Smooth muscle cell (in vitro differentiated cells): ENCODE measurements around the gene BEST1. TPM values are rescaled to one million over a fixed set of nuclear protein-coding genes. Genes with fewer than 3 reads are reported as not detected.

ENCODE experiments used
- DNase-seq: peaks from one replicate; lab custom pipeline; 2025; ENCODE audit not compliant: unreplicated experiment; lab: John Stamatoyannopoulos, UW
- H2AFZ ChIP-seq: fragments of 200-600 bp; sonication (generic); 2 replicates; pipeline ENCODE4 v1.6.0; 2016; ENCODE audit warnings: antibody characterized with exemption, low read depth, mild to moderate bottlenecking
- H3F3A ChIP-seq: fragments of 200-600 bp; sonication (generic); 2 replicates; pipeline ENCODE4 v1.6.0; 2017; ENCODE audit warnings: antibody characterized with exemption, low read depth
- H3K27ac ChIP-seq: fragments of 200-600 bp; sonication (generic); 2 replicates; pipeline ENCODE4 v1.5.1; 2016; ENCODE audit warnings: low read depth, mild to moderate bottlenecking
- H3K27me3 ChIP-seq: fragments of 200-600 bp; sonication (generic); 2 replicates; pipeline ENCODE4 v1.6.1; 2016; ENCODE audit warnings: low read depth, mild to moderate bottlenecking
- H3K36me3 ChIP-seq: fragments of 200-600 bp; sonication (generic); 2 replicates; pipeline ENCODE4 v1.5.1; 2016; ENCODE audit warnings: low read depth
- H3K4me1 ChIP-seq: fragments of 200-600 bp; sonication (generic); 2 replicates; pipeline ENCODE4 v1.5.1; 2016; ENCODE audit warnings: low read depth
- H3K4me2 ChIP-seq: fragments of 200-600 bp; sonication (generic); 2 replicates; pipeline ENCODE4 v1.6.0; 2016; ENCODE audit warnings: mild to moderate bottlenecking
- H3K4me3 ChIP-seq: fragments of 200-600 bp; sonication (generic); 2 replicates; pipeline ENCODE4 v1.5.1; 2016; ENCODE audit warnings: mild to moderate bottlenecking
- H3K79me2 ChIP-seq: fragments of 200-600 bp; sonication (generic); 2 replicates; pipeline ENCODE4 v1.6.0; 2016; ENCODE audit warnings: low read depth, mild to moderate bottlenecking
- H3K9ac ChIP-seq: fragments of 200-600 bp; sonication (generic); 2 replicates; pipeline ENCODE4 v1.6.0; 2016; ENCODE audit warnings: low read depth
- H3K9me3 ChIP-seq: fragments of 200-600 bp; sonication (generic); replicated peaks from 2 replicates; pipeline ENCODE4 v1.5.1; 2016; ENCODE audit warnings: low read depth
- H4K20me1 ChIP-seq: fragments of 200-600 bp; sonication (generic); 2 replicates; pipeline ENCODE4 v1.6.0; 2016; ENCODE audit warnings: low read depth
- CTCF ChIP-seq: fragments of 200-600 bp; sonication (generic); IDR thresholded peaks from 2 replicates; pipeline ENCODE4 v1.5.1; 2017; ENCODE audit warnings: borderline replicate concordance, mild to moderate bottlenecking, antibody characterized with exemption; ENCODE audit not compliant: insufficient read depth, poor library complexity, severe bottlenecking
- WGBS: methylation state at CpG from one replicate; pipeline ENCODE4 v1.1.7; 2016; ENCODE audit warnings: low lambda C conversion rate; 5-methylcytosine and 5-hydroxymethylcytosine counted together
- polyA plus RNA-seq: library from polyadenylated mRNA; unstranded; fragments of >200 nt; fragmentation: Nextera tagmentation; extraction: Ambion mirVana; gene quantifications from 2 replicates; pipeline ENCODE4 v1.2.1, GENCODE V29; 2016
- total RNA-seq: library from RNA; depleted of rRNA; stranded (reverse); fragments of >200 nt; gene quantifications from 2 replicates; pipeline ENCODE4 v1.2.3, GENCODE V29; 2014

BEST1 gene
- total and polyA plus RNA-seq, 2 experiments from 2014 or later, result 1.6 to 2.4 TPM

- no peak for TF ChIP-seq CTCF
- no peak for DNase-seq
- Histone ChIP-seq H3K36me3 (no peaks in the 10 kb centered on the region), H3K4me1 (peaks cover 7% of the 10 kb centered on the region), H3K4me2 (peak overlapping the region; percentile 79), H3K79me2 (no peaks in the 10 kb centered on the region), H3K9me3 (no peaks in the 10 kb centered on the region), H4K20me1 (peaks cover 2% of the 10 kb centered on the region), H3K27me3 (no peaks in the 10 kb centered on the region), H2AFZ (no peak overlapping the region), H3F3A (peaks cover 14% of the 10 kb centered on the region), H3K27ac (no peak overlapping the region), H3K4me3 (no peak overlapping the region), H3K9ac (no peak overlapping the region)
- WGBS, result 92% methylated on average over 20 of the region's 20 CpGs
These were observed 6.3 kb downstream of the BEST1 start for GRCh38 chr11:61956191-61957020.

DNA sequence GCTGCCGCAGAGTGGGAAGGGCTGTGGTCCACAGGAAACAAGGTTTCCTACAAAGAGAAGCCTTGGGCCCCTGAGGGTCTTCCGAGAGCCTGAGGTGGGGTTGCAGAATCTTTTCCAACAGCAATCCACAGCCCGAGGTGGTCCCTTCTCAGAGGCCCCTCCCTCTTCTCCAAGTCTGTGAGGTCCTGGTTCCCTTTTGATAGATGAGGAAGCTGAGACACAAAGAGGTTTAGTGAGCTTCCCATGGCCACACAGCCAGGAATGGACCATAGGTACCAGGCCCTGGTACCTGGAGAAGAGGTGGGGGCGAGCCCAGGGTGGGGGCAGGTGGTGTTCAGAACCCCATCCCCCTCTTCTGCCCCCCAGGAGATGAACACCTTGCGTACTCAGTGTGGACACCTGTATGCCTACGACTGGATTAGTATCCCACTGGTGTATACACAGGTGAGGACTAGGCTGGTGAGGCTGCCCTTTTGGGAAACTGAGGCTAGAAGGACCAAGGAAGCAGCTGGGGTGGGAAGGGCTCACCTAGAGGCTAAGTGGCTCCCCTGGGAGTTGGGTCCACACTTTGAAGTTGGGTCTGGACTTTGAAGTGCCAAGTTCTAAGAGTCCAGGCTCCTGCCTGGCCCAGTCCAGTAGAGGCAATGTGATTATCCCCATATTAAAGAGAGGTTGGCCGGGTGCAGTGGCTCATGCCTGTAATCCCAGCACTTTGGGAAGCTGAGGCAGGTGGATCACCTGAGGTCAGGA lies 7.0 kb downstream of the BEST1 start:
- Histone ChIP-seq H3K9me3 (no peaks in the 10 kb centered on the region), H3K9ac (no peak overlapping the region), H3K27ac (no peak overlapping the region), H2AFZ (no peak overlapping the region), H3K4me1 (peaks cover 7% of the 10 kb centered on the region), H3K4me3 (no peak overlapping the region), H3K4me2 (no peak overlapping the region), H3F3A (peaks cover 14% of the 10 kb centered on the region), H4K20me1 (peaks cover 8% of the 10 kb centered on the region), H3K36me3 (no peaks in the 10 kb centered on the region), H3K79me2 (no peaks in the 10 kb centered on the region), H3K27me3 (no peaks in the 10 kb centered on the region)
- DNase-seq, result no peak
- TF ChIP-seq CTCF, result no peak
- WGBS, result 95% methylated on average over 7 of the region's 7 CpGs

DNA sequence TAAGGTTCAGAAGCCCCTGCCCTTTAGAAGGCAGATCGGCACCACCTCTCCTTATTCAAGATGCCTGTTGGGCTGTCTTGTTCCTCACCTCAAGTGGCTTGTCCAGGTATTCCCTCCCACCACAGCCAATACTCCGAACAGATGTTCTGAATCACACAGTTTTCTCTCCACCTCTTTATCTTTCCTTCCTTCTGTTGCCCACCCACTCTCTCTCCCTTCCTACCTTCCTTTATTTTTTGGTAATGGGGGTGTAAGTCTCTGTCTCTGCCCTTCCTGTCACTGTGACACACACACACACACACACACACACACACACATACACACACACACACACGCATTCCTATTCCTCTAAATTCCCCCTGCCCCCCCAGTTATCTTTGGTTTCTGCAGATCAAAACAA lies 8.4 kb downstream of the BEST1 start:
- Histone ChIP-seq H3K4me1 (peaks cover 7% of the 10 kb centered on the region), H3K9ac (no peak overlapping the region), H3K27me3 (no peaks in the 10 kb centered on the region), H3K36me3 (no peaks in the 10 kb centered on the region), H3K79me2 (no peaks in the 10 kb centered on the region), H2AFZ (no peak overlapping the region), H3K9me3 (no peaks in the 10 kb centered on the region), H3K4me2 (no peak overlapping the region), H3K4me3 (no peak overlapping the region), H3K27ac (no peak overlapping the region), H3F3A (peaks cover 14% of the 10 kb centered on the region), H4K20me1 (peaks cover 22% of the 10 kb centered on the region)
- 64% methylated on average over 3 of the region's 3 CpGs for WGBS
- no peak for TF ChIP-seq CTCF
- no peak for DNase-seq
